Fibroblast of the aortic adventitia (primary cell): ENCODE results near the gene COX11. TPM values are rescaled to one million over a fixed set of nuclear protein-coding genes. Genes with fewer than 3 reads are reported as not detected.
A peak's percentile ranks its signal among the peaks of the same experiment; 100 is the strongest.

Experiments used
- DNase-seq: peaks from one replicate; pipeline ENCODE4 v3.0.0-alpha.2; 2010; ENCODE audit warnings: low read depth
- H3K4me3 ChIP-seq: 2 replicates; pipeline ENCODE4 v1.5.1; 2011; ENCODE audit warnings: low read depth, mild to moderate bottlenecking, control low read depth, low read length, moderate library complexity
- total RNA-seq: library from RNA; depleted of rRNA; stranded (reverse); fragments of >200 nt; gene quantifications from 2 replicates; pipeline ENCODE4 v1.2.3, GENCODE V29; 2012; ENCODE audit warnings: low replicate concordance
- TF ChIP-seq, protein P1 (sequence below): IDR thresholded peaks from 2 replicates; pipeline ENCODE4 v1.5.1; 2011; ENCODE audit warnings: mild to moderate bottlenecking, low read length, control low read depth, inconsistent platforms; ENCODE audit not compliant: insufficient read depth

Gene COX11
- total RNA-seq, 1 donor = 37.8 TPM

- H3K4me3 ChIP-seq = peak overlapping the region; percentile 94
- DNase-seq = no peak
- TF ChIP-seq, protein P1, sequence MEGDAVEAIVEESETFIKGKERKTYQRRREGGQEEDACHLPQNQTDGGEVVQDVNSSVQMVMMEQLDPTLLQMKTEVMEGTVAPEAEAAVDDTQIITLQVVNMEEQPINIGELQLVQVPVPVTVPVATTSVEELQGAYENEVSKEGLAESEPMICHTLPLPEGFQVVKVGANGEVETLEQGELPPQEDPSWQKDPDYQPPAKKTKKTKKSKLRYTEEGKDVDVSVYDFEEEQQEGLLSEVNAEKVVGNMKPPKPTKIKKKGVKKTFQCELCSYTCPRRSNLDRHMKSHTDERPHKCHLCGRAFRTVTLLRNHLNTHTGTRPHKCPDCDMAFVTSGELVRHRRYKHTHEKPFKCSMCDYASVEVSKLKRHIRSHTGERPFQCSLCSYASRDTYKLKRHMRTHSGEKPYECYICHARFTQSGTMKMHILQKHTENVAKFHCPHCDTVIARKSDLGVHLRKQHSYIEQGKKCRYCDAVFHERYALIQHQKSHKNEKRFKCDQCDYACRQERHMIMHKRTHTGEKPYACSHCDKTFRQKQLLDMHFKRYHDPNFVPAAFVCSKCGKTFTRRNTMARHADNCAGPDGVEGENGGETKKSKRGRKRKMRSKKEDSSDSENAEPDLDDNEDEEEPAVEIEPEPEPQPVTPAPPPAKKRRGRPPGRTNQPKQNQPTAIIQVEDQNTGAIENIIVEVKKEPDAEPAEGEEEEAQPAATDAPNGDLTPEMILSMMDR = no peak
Observed at GRCh38 chr17:54969658-54970572, 1.5 kb upstream of the COX11 start.

DNA sequence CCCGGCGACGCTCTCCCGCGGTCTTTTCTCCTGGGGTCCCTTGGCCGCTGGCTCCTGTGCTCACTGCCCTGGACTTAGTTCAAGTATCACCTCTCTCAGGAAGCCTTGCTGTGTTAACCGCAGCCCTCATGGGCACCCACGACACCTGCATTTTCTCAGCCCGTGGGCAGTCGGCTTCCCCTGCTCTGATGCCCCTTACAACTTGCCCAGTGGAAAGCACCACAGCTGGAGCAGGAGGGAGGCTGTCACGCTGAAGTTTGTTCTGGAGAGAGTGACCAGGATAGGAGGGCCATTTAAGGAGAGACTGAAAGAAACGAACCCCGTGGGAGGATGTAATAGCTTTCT, 506 bp upstream of the COX11 start:
- TF ChIP-seq, protein P1 = no peak
- DNase-seq = peak; percentile 49

DNA sequence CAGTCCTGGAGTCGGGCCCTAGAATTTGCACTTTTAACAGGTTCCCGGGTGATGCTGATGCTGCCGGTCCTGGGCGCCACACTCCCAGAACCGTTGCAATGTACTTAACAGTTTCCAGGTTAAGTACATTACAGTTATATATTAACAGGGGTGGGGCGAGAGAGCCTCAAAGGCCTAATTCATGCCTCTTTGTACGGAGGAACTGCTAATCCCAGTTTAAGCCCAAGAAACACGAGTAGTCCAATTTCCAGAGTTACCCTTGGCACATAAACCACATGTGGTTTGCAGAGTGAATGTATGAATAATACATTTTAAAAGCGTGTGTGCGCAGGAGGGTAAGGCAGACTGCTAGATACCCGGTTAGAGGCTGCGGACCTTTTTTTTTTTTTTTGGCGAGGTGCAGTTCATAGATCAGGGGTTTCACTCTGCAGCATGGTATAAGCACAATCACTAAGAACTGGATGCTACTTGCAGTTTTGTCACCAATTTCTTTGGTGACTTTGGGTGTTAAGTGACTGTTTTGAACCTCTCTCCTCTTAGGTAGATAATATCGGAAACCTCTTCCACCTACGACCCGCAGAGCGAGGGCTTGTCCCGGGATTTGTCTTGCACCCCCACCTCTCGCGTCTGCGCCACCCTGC, 713 bp downstream of the COX11 start:
- peak; percentile 25 for DNase-seq
- TF ChIP-seq, protein P1 = no peak
- peak overlapping the region; percentile 94 for H3K4me3 ChIP-seq

More for the DNA sequence above, 506 bp upstream of the COX11 start:
- peak overlapping the region; percentile 94 for H3K4me3 ChIP-seq

- TF ChIP-seq, protein P1 = no peak
- no peak overlapping the region for H3K4me3 ChIP-seq
- no peak for DNase-seq
Observed at GRCh38 chr17:54956791-54957190, 11.7 kb downstream of the COX11 start.

DNA sequence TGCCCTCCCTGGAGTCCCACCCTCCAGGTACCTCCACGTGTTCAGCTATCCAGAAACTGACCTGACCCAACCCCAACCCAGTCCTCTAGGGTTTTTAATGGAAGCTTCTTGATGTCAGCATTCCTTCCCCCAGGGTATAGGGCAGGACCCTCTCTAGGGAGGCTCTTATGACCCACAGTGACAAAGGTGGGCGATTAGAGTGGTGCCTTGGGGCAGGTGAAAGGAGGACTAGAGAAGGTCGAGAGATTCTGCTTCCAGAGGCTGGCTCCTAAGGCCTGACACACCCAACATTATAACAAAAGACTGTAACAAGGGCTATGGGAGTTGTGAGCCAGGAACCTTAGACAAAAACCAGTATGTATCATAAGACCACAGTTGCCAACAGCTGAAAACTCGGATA, 17.2 kb downstream of the COX11 start:
- TF ChIP-seq, protein P1 = no peak
- no peak for DNase-seq

GRCh38 chr17:54950116-54950515, 18.3 kb downstream of the COX11 start:
- DNase-seq = no peak
- TF ChIP-seq, protein P1 = no peak
- H3K4me3 ChIP-seq = no peak overlapping the region

More for the DNA sequence above, 17.2 kb downstream of the COX11 start:
- no peak overlapping the region for H3K4me3 ChIP-seq
